HFFc6 (cell line): Measurements from ENCODE around the gene PCGF2. TPM values are rescaled to one million over a fixed set of nuclear protein-coding genes. Genes with fewer than 3 reads are reported as not detected.

Experiments used
- DNase-seq: peaks from one replicate; pipeline ENCODE4 v3.0.0-alpha.2; 2018
- H3K27ac Mint-ChIP-seq: 2 replicates; pipeline ENCODE4 v1.8.0; 2020; ENCODE audit warnings: mild to moderate bottlenecking, mixed read lengths
- H3K27me3 Mint-ChIP-seq: 2 replicates; pipeline ENCODE4 v1.8.0; 2021; ENCODE audit warnings: mild to moderate bottlenecking, moderate library complexity, mixed read lengths; ENCODE audit not compliant: insufficient read depth
- H3K36me3 Mint-ChIP-seq: 2 replicates; pipeline ENCODE4 v1.8.0; 2021; ENCODE audit warnings: low read depth, mixed read lengths
- H3K4me1 Mint-ChIP-seq: 2 replicates; pipeline ENCODE4 v1.8.0; 2020; ENCODE audit warnings: low read depth, mixed read lengths
- H3K4me3 Mint-ChIP-seq: 2 replicates; pipeline ENCODE4 v1.8.0; 2020; ENCODE audit warnings: mild to moderate bottlenecking, moderate library complexity, mixed read lengths
- H3K9me3 Mint-ChIP-seq: 2 replicates; pipeline ENCODE4 v1.8.0; 2020; ENCODE audit warnings: mild to moderate bottlenecking, mixed read lengths
- total RNA-seq, 6 experiments: library from RNA; stranded (reverse); fragmentation: NEBNext Ultra II Directional; extraction: Animal tissue kit (Norgen Biotek cat#: 25700); gene quantifications; 2 replicates in 1 of 6; 3 replicates in 5 of 6; pipeline ENCODE4 v1.2.3, GENCODE V29; 2021
- TF ChIP-seq, protein P1 (sequence below): fragments of 200-600 bp; sonication (generic); IDR thresholded peaks from 2 replicates; pipeline ENCODE4 v1.5.0; 2021; ENCODE audit warnings: antibody characterized with exemption, mild to moderate bottlenecking

Gene PCGF2
- total RNA-seq, 6 experiments from 2014 or later: 59.7 to 73.5 (median 69.0) TPM

GRCh38 chr17:38711792-38712571 is 36.2 kb downstream of the PCGF2 start:
- H3K36me3 Mint-ChIP-seq: peaks cover 11% of the 10 kb centered on the region
- peaks cover 5% of the 10 kb centered on the region for H3K4me1 Mint-ChIP-seq
- TF ChIP-seq, protein P1, sequence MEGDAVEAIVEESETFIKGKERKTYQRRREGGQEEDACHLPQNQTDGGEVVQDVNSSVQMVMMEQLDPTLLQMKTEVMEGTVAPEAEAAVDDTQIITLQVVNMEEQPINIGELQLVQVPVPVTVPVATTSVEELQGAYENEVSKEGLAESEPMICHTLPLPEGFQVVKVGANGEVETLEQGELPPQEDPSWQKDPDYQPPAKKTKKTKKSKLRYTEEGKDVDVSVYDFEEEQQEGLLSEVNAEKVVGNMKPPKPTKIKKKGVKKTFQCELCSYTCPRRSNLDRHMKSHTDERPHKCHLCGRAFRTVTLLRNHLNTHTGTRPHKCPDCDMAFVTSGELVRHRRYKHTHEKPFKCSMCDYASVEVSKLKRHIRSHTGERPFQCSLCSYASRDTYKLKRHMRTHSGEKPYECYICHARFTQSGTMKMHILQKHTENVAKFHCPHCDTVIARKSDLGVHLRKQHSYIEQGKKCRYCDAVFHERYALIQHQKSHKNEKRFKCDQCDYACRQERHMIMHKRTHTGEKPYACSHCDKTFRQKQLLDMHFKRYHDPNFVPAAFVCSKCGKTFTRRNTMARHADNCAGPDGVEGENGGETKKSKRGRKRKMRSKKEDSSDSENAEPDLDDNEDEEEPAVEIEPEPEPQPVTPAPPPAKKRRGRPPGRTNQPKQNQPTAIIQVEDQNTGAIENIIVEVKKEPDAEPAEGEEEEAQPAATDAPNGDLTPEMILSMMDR: no peak
- H3K4me3 Mint-ChIP-seq: no peak overlapping the region
- no peak for DNase-seq
- no peaks in the 10 kb centered on the region; the same call in 1 of the 2 replicates for H3K27me3 Mint-ChIP-seq
- H3K9me3 Mint-ChIP-seq: no peaks in the 10 kb centered on the region
- no peak overlapping the region for H3K27ac Mint-ChIP-seq

DNA sequence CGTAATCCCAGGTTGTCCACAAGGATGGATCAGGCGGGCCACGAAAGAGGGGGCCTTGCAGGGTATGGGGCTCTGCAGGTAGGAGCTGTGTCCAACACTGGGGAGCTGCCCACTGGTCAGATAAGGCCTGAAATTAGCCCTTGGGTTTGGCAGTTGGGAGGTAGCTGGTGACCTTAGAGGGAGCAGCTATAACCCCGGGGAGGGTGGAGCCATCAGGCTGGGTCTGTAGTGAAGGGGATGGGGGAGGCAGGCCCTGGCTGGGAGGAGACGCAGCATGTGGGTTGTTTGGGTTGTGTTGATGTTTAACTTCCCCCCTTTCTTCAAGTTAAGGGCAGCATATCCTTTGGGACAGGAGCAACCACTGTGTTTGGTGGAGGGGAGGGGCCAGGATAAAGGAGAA is 37.2 kb downstream of the PCGF2 start:
- H3K4me3 Mint-ChIP-seq: no peak overlapping the region
- TF ChIP-seq, protein P1: no peak
- no peaks in the 10 kb centered on the region; the same call in 1 of the 2 replicates for H3K27me3 Mint-ChIP-seq
- no peaks in the 10 kb centered on the region for H3K9me3 Mint-ChIP-seq
- peaks cover 15% of the 10 kb centered on the region for H3K4me1 Mint-ChIP-seq
- no peak overlapping the region for H3K27ac Mint-ChIP-seq
- no peak for DNase-seq
- H3K36me3 Mint-ChIP-seq: peaks cover 10% of the 10 kb centered on the region

GRCh38 chr17:38710604-38710962 is 37.6 kb downstream of the PCGF2 start:
- no peak for DNase-seq

GRCh38 chr17:38709864-38710603 is 38.1 kb downstream of the PCGF2 start:
- no peak for DNase-seq
- Mint-ChIP-seq H3K4me3 (no peak overlapping the region), H3K4me1 (peaks cover 15% of the 10 kb centered on the region), H3K27ac (no peak overlapping the region), H3K36me3 (peaks cover 6% of the 10 kb centered on the region), H3K9me3 (no peaks in the 10 kb centered on the region), H3K27me3 (no peaks in the 10 kb centered on the region)
- TF ChIP-seq, protein P1: no peak

More at GRCh38 chr17:38710604-38710962, 37.6 kb downstream of the PCGF2 start:
- peaks cover 15% of the 10 kb centered on the region for H3K4me1 Mint-ChIP-seq
- H3K27me3 Mint-ChIP-seq: no peaks in the 10 kb centered on the region; the same call in 1 of the 2 replicates
- H3K9me3 Mint-ChIP-seq: no peaks in the 10 kb centered on the region
- peaks cover 6% of the 10 kb centered on the region for H3K36me3 Mint-ChIP-seq
- no peak overlapping the region for H3K27ac Mint-ChIP-seq
- TF ChIP-seq, protein P1: no peak
- no peak overlapping the region for H3K4me3 Mint-ChIP-seq

GRCh38 chr17:38709104-38709820 is 38.9 kb downstream of the PCGF2 start:
- no peak for DNase-seq
- H3K9me3 Mint-ChIP-seq: no peaks in the 10 kb centered on the region
- H3K4me1 Mint-ChIP-seq: peaks cover 20% of the 10 kb centered on the region
- no peaks in the 10 kb centered on the region for H3K27me3 Mint-ChIP-seq
- TF ChIP-seq, protein P1: no peak
- no peak overlapping the region for H3K4me3 Mint-ChIP-seq
- H3K36me3 Mint-ChIP-seq: peaks cover 6% of the 10 kb centered on the region
- no peak overlapping the region for H3K27ac Mint-ChIP-seq
